Sciatic nerve (tissue), 2 donors: ENCODE measurements around the gene A4GNT. TPM values are rescaled to one million over a fixed set of nuclear protein-coding genes. Genes with fewer than 3 reads are reported as not detected.

Experiments
- ATAC-seq: fragments of 200-7000 bp; cut with Tn5 transposase; one replicate; pipeline ENCODE4 v1.9.1; 2020; ENCODE audit warnings: mild to moderate bottlenecking, moderate library complexity
- DNase-seq: peaks from one replicate; pipeline ENCODE4 v3.0.0-alpha.2; 2020; ENCODE audit warnings: low spot score
- intact Hi-C: fragments of 100-400 bp; cut with DNase I; formaldehyde crosslinking; loops from one replicate; pipeline ENCODE4 v1.14.2; 2022
- total RNA-seq: library from RNA; stranded (reverse); fragmentation: NEBNext Ultra II Directional; extraction: Animal tissue kit (Norgen Biotek cat#: 25700); gene quantifications from one replicate; pipeline ENCODE4 v1.2.1, GENCODE V29; 2021
- donor health status: DM: no; HTN: no; CAD: no.
- donor health status: DM: no; HTN: no; CAD: no.

A4GNT gene
- total RNA-seq, 1 donor from 2014 or later = not detected

- no peak for ATAC-seq
- no peak for DNase-seq
- intact Hi-C loops = no loop called here
These were observed 48.0 kb downstream of the A4GNT start for GRCh38 chr3:138084196-138084595.

GRCh38 chr3:138082992-138083386 lies 49.2 kb downstream of the A4GNT start:
- ATAC-seq (no peak), DNase-seq (no peak)
- intact Hi-C loops = no loop called here

GRCh38 chr3:138082085-138082991 lies 49.9 kb downstream of the A4GNT start:
- peak; percentile 55 for ATAC-seq
- DNase-seq = no peak
- intact Hi-C loops = no loop called here

GRCh38 chr3:138081371-138082084 lies 50.7 kb downstream of the A4GNT start:
- DNase-seq (no peak), ATAC-seq (peak; percentile 8)
- intact Hi-C loops = no loop called here

- DNase-seq = no peak
- intact Hi-C loops = no loop called here
These were observed 52.3 kb downstream of the A4GNT start for GRCh38 chr3:138079901-138080300.

GRCh38 chr3:138078901-138079344 lies 53.3 kb downstream of the A4GNT start:
- ATAC-seq (no peak), DNase-seq (no peak)
- intact Hi-C loops = no loop called here

More at GRCh38 chr3:138079901-138080300, 52.3 kb downstream of the A4GNT start:
- no peak for ATAC-seq

GRCh38 chr3:138078096-138078495 lies 54.1 kb downstream of the A4GNT start:
- DNase-seq (no peak), ATAC-seq (no peak)
- intact Hi-C loops = no loop called here

Other genes starting within 250 kb of the A4GNT start
- gene CLDN18, start 122.2 kb downstream of the A4GNT start, total RNA-seq = 0.09 TPM
- gene DZIP1L, start 16.8 kb downstream of the A4GNT start, total RNA-seq = 37.5 TPM
- gene DBR1, start 42.5 kb upstream of the A4GNT start, total RNA-seq = 14.6 TPM
- gene ARMC8, start 54.9 kb upstream of the A4GNT start, total RNA-seq = 48.9 TPM
- gene NME9, start 197.5 kb upstream of the A4GNT start, total RNA-seq = 1.3 TPM
- gene MRAS, start 216.2 kb upstream of the A4GNT start, total RNA-seq = 314 TPM